Osteoblast (primary cell): ENCODE results near the gene LAMA4. TPM values are rescaled to one million over a fixed set of nuclear protein-coding genes. Genes with fewer than 3 reads are reported as not detected.

ENCODE experiments used
- DNase-seq: peaks from one replicate; pipeline ENCODE4 v3.0.0; 2011; ENCODE audit warnings: low spot score, mixed read lengths; ENCODE audit not compliant: insufficient read length; ENCODE audit errors: missing footprints
- H2AFZ ChIP-seq: 2 replicates; pipeline ENCODE4 v1.6.0; 2011; ENCODE audit warnings: mild to moderate bottlenecking, low read length
- H3K27ac ChIP-seq: 2 replicates; pipeline ENCODE4 v1.5.1; 2011; ENCODE audit warnings: mild to moderate bottlenecking, low read depth, low read length, moderate library complexity
- H3K27me3 ChIP-seq: 2 replicates; pipeline ENCODE4 v1.6.0; 2012; ENCODE audit warnings: mild to moderate bottlenecking, control low read depth, inconsistent platforms, low read length, moderate library complexity; ENCODE audit not compliant: insufficient read depth
- H3K36me3 ChIP-seq: 2 replicates; pipeline ENCODE4 v1.5.1; 2011; ENCODE audit warnings: mild to moderate bottlenecking, low read length, control low read depth, moderate library complexity; ENCODE audit not compliant: insufficient read depth
- H3K4me1 ChIP-seq: 2 replicates; pipeline ENCODE4 v1.5.1; 2011; ENCODE audit warnings: mild to moderate bottlenecking, low read length, control low read depth, moderate library complexity; ENCODE audit not compliant: insufficient read depth
- H3K4me2 ChIP-seq: 2 replicates; pipeline ENCODE4 v1.6.0; 2011; ENCODE audit warnings: mild to moderate bottlenecking, low read length; ENCODE audit not compliant: insufficient read depth
- H3K4me3 ChIP-seq: fragments of 200-600 bp; sonication (generic); 3 replicates; pipeline ENCODE4 v1.5.1; 2012; ENCODE audit warnings: mild to moderate bottlenecking, low read length, inconsistent platforms; ENCODE audit not compliant: insufficient read depth
- H3K79me2 ChIP-seq: 2 replicates; pipeline ENCODE4 v1.6.0; 2012; ENCODE audit warnings: mild to moderate bottlenecking, low read length, control low read depth, inconsistent platforms; ENCODE audit not compliant: insufficient read depth
- H3K9me3 ChIP-seq: 2 replicates; pipeline ENCODE4 v1.5.1; 2011; ENCODE audit warnings: low read depth, low read length, control low read depth
- H4K20me1 ChIP-seq: 2 replicates; pipeline ENCODE4 v1.6.0; 2012; ENCODE audit warnings: mild to moderate bottlenecking, low read length, control low read depth; ENCODE audit not compliant: insufficient read depth
- total RNA-seq: library from RNA; depleted of rRNA; stranded (reverse); fragments of >200 nt; gene quantifications from 2 replicates; pipeline ENCODE4 v1.2.3, GENCODE V29; 2012
- TF ChIP-seq, protein P1 (sequence below): IDR thresholded peaks from 2 replicates; pipeline ENCODE4 v1.5.1; 2011; ENCODE audit warnings: mild to moderate bottlenecking, low read depth, low read length, moderate library complexity; ENCODE audit errors: extremely low read depth

The LAMA4 gene
- total RNA-seq, 1 donor: 260 TPM

DNA sequence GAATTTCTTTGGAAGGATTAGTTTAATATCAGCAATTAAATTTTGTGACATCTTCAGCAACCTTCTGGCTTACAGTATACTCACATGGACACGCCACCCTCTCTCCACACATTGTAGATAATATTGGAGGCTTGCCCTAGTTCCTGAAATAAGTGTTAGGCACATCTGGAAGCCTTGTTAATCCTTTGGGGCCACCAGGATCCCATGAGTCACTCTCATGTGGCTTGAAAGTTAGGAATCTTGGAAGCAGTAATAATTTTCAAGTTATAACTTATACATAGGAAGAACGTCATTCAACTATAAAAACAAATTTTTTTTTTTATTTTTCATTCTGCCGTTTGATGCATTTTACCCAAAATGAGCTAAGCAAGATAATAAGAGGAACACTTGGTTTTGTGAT is 20.5 kb downstream of the LAMA4 start:
- peaks cover 31% of the 10 kb centered on the region for H3K36me3 ChIP-seq
- no peaks in the 10 kb centered on the region for H3K27me3 ChIP-seq
- peak overlapping the region; percentile 95 for H3K27ac ChIP-seq
- H3K4me3 ChIP-seq: no peak overlapping the region
- TF ChIP-seq, protein P1, sequence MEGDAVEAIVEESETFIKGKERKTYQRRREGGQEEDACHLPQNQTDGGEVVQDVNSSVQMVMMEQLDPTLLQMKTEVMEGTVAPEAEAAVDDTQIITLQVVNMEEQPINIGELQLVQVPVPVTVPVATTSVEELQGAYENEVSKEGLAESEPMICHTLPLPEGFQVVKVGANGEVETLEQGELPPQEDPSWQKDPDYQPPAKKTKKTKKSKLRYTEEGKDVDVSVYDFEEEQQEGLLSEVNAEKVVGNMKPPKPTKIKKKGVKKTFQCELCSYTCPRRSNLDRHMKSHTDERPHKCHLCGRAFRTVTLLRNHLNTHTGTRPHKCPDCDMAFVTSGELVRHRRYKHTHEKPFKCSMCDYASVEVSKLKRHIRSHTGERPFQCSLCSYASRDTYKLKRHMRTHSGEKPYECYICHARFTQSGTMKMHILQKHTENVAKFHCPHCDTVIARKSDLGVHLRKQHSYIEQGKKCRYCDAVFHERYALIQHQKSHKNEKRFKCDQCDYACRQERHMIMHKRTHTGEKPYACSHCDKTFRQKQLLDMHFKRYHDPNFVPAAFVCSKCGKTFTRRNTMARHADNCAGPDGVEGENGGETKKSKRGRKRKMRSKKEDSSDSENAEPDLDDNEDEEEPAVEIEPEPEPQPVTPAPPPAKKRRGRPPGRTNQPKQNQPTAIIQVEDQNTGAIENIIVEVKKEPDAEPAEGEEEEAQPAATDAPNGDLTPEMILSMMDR: no peak
- no peak for DNase-seq
- no peaks in the 10 kb centered on the region for H3K9me3 ChIP-seq
- peak overlapping the region; percentile 71 for H3K4me2 ChIP-seq
- H2AFZ ChIP-seq: no peak overlapping the region
- H3K79me2 ChIP-seq: peaks cover 66% of the 10 kb centered on the region
- H3K4me1 ChIP-seq: peaks cover 74% of the 10 kb centered on the region
- H4K20me1 ChIP-seq: no peaks in the 10 kb centered on the region

DNA sequence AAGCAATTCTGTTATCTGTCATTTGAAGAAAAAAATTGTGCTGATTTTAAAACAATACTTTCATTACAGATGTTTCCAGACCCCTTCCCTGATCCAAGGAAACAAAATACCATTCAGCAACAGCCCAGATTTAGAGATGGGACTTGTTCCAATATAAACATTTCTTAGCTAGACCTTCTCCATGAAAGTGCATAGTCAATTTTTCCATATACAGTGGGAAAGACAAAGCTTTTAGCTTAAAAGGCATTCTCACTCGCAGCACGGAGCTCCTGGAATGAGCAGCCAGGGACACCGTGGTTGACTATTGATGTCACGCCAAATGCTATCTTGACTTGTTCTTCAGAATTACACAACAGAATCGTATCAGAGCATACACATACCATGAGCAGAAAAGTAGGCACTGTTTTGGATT is 21.5 kb downstream of the LAMA4 start:
- Histone ChIP-seq H3K4me2 (peak overlapping the region; percentile 71), H3K27me3 (no peaks in the 10 kb centered on the region), H3K27ac (peak overlapping the region; percentile 95), H2AFZ (no peak overlapping the region), H4K20me1 (no peaks in the 10 kb centered on the region), H3K4me3 (peak overlapping the region; percentile 34), H3K36me3 (peaks cover 34% of the 10 kb centered on the region), H3K9me3 (no peaks in the 10 kb centered on the region), H3K79me2 (peaks cover 73% of the 10 kb centered on the region), H3K4me1 (peaks cover 73% of the 10 kb centered on the region)
- TF ChIP-seq, protein P1: no peak
- DNase-seq: no peak

DNA sequence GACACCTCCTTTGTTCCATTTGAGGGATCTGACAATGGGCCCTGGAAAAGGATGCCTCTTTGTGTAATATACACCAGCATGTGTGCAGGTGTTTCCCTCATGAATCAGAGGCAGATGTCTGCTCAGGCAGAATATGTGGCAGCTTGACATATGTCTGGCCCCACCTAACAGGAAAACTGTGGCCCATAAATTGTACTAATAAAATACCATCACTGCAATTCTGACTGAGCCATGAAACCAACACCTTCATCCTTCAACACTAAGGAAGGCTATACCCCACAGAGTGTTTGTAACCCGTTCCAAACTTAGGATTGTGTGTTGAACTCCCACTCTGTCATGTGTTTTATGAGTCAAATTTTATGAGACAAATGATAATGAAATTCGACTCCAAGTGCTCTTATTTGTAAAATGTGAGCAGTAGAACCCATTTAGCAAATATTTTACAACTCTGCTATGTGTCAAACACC is 22.7 kb downstream of the LAMA4 start:
- peak overlapping the region; percentile 95 for H3K27ac ChIP-seq
- H3K79me2 ChIP-seq: peaks cover 74% of the 10 kb centered on the region
- H3K4me2 ChIP-seq: peak overlapping the region; percentile 28
- DNase-seq: no peak
- no peaks in the 10 kb centered on the region for H3K27me3 ChIP-seq
- H3K4me1 ChIP-seq: peaks cover 73% of the 10 kb centered on the region
- no peak overlapping the region for H2AFZ ChIP-seq
- TF ChIP-seq, protein P1: no peak
- peaks cover 33% of the 10 kb centered on the region for H3K36me3 ChIP-seq
- no peak overlapping the region for H3K4me3 ChIP-seq
- H4K20me1 ChIP-seq: no peaks in the 10 kb centered on the region
- H3K9me3 ChIP-seq: no peaks in the 10 kb centered on the region

DNA sequence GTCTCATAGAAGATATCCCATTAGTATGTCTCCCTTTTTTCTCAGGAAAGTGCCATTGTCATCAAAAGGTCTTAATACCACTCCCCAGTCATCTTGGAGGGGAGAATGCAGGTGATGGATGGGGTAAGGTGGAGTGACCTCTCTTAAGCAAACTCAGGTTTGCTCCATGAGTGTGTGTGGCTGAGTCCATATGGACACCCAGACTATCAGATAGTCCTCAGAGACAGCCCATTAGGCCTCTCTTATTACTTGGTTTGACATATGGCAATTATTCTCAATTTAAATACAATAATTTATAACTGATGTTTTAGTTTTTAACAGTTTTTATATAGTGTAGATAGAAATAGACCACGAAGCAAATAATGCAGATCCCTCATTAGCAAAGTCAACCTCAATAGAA is 23.2 kb downstream of the LAMA4 start:
- peaks cover 74% of the 10 kb centered on the region for H3K79me2 ChIP-seq
- peak overlapping the region; percentile 95 for H3K27ac ChIP-seq
- TF ChIP-seq, protein P1: no peak
- H3K36me3 ChIP-seq: peaks cover 33% of the 10 kb centered on the region
- no peaks in the 10 kb centered on the region for H3K27me3 ChIP-seq
- H2AFZ ChIP-seq: no peak overlapping the region
- peak overlapping the region; percentile 7 for H3K4me2 ChIP-seq
- no peaks in the 10 kb centered on the region for H3K9me3 ChIP-seq
- DNase-seq: no peak
- H3K4me1 ChIP-seq: peaks cover 73% of the 10 kb centered on the region
- no peak overlapping the region for H3K4me3 ChIP-seq
- no peaks in the 10 kb centered on the region for H4K20me1 ChIP-seq
